IMR-90 (cell line): Measurements from ENCODE around the gene PRRT2. TPM values are rescaled to one million over a fixed set of nuclear protein-coding genes. Genes with fewer than 3 reads are reported as not detected.

Experiments
- ATAC-seq: fragments of 200-7000 bp; cut with Tn5 transposase; 2 replicates; pipeline ENCODE4 v1.9.1; 2020; ENCODE audit warnings: low read depth, mild to moderate bottlenecking, moderate library complexity
- BruUV-seq: library from RNA; stranded (reverse); fragments of 400-500 nt; replicated peaks from 2 replicates; lab custom pipeline; 2021; lab: Mats Ljungman, UMichigan
- CTCF ChIA-PET: fragments of 300-600 bp; formaldehyde crosslinking; extraction: SDS; loops from one replicate; lab custom pipeline; 2021; ENCODE audit warnings: antibody characterized with exemption; lab: Yijun Ruan, JAX
- POLR2A ChIA-PET: fragments of 300-600 bp; sonication (Branson Sonifier 250); formaldehyde crosslinking; loops from one replicate; lab custom pipeline; 2022; ENCODE audit warnings: antibody characterized with exemption; ENCODE audit not compliant: unreplicated experiment; lab: Charles Lee
- DNase-seq: peaks from one replicate; pipeline ENCODE4 v3.0.0; 2013
- H2AFZ ChIP-seq: replicated peaks from 2 replicates; pipeline ENCODE3; 2013; ENCODE audit warnings: low read length, mild to moderate bottlenecking; ENCODE audit not compliant: poor library complexity
- H2AK5ac ChIP-seq: 2 replicates; pipeline ENCODE4 v1.6.1; 2013; ENCODE audit warnings: low read depth, low read length, inconsistent platforms
- H2AK9ac ChIP-seq: replicated peaks from 2 replicates; pipeline ENCODE3; 2013; ENCODE audit warnings: mild to moderate bottlenecking, low read depth, low read length, moderate library complexity; ENCODE audit not compliant: poor library complexity
- H2BK120ac ChIP-seq: 2 replicates; pipeline ENCODE4 v1.6.1; 2013; ENCODE audit warnings: low read depth, low read length, inconsistent platforms
- H2BK15ac ChIP-seq: 3 replicates; pipeline ENCODE4 v1.6.1; 2013; ENCODE audit warnings: low read depth, low read length, inconsistent platforms
- H2BK20ac ChIP-seq: 2 replicates; pipeline ENCODE4 v1.6.1; 2013; ENCODE audit warnings: low read depth, mild to moderate bottlenecking, inconsistent platforms, low read length, moderate library complexity
- H2BK5ac ChIP-seq: 2 replicates; pipeline ENCODE4 v1.6.1; 2013; ENCODE audit warnings: mild to moderate bottlenecking, low read depth, low read length, inconsistent platforms; ENCODE audit not compliant: poor library complexity, severe bottlenecking
- H3K14ac ChIP-seq: replicated peaks from 2 replicates; pipeline ENCODE4 v1.6.1; 2013; ENCODE audit warnings: low read depth, low read length, inconsistent platforms
- H3K18ac ChIP-seq: 2 replicates; pipeline ENCODE4 v1.6.1; 2013; ENCODE audit warnings: low read depth, low read length, control low read depth
- H3K23ac ChIP-seq: 2 replicates; pipeline ENCODE4 v1.6.1; 2013; ENCODE audit warnings: low read depth, low read length, inconsistent platforms
- H3K27ac ChIP-seq: 2 replicates; pipeline ENCODE4 v1.5.1; 2013; ENCODE audit warnings: mild to moderate bottlenecking, control low read depth, low read length; ENCODE audit not compliant: insufficient read depth
- H3K27me3 ChIP-seq: 2 replicates; pipeline ENCODE4 v1.6.1; 2013; ENCODE audit warnings: low read length; ENCODE audit not compliant: control insufficient read depth, insufficient read depth
- H3K36me3 ChIP-seq: 2 replicates; pipeline ENCODE4 v1.6.1; 2013; ENCODE audit warnings: low read length, mixed read lengths; ENCODE audit not compliant: control insufficient read depth, insufficient read depth
- H3K4ac ChIP-seq: 2 replicates; pipeline ENCODE4 v1.6.1; 2013; ENCODE audit warnings: low read depth, low read length, inconsistent platforms
- H3K4me1 ChIP-seq: 2 replicates; pipeline ENCODE4 v1.6.1; 2013; ENCODE audit warnings: low read length, mixed read lengths; ENCODE audit not compliant: control insufficient read depth, insufficient read depth
- H3K4me2 ChIP-seq: 2 replicates; pipeline ENCODE4 v1.6.1; 2013; ENCODE audit warnings: low read depth, mild to moderate bottlenecking, control low read depth, low read length, moderate library complexity
- H3K4me3 ChIP-seq: 2 replicates; pipeline ENCODE4 v1.5.1; 2013; ENCODE audit warnings: low read depth, mild to moderate bottlenecking, control low read depth, low read length, moderate library complexity; ENCODE audit not compliant: insufficient read depth
- H3K56ac ChIP-seq: 2 replicates; pipeline ENCODE4 v1.6.1; 2013; ENCODE audit warnings: low read length, inconsistent platforms; ENCODE audit not compliant: insufficient read depth; ENCODE audit errors: extremely low read depth
- H3K79me1 ChIP-seq, 2 experiments: 2 replicates each; pipeline ENCODE4 v1.6.1; 2013; ENCODE audit warnings: low read length in 2 of 2, inconsistent platforms in 1 of 2, low read depth in 1 of 2
- H3K9ac ChIP-seq: 2 replicates; pipeline ENCODE4 v1.6.1; 2013; ENCODE audit warnings: low read depth, low read length, control low read depth
- H3K9me1 ChIP-seq: 2 replicates; pipeline ENCODE4 v1.6.1; 2013; ENCODE audit warnings: low read length, inconsistent platforms; ENCODE audit not compliant: insufficient read depth
- H3K9me3 ChIP-seq: 2 replicates; pipeline ENCODE4 v1.6.1; 2013; ENCODE audit warnings: low read length; ENCODE audit not compliant: control insufficient read depth, insufficient read depth
- H4K20me1 ChIP-seq: 2 replicates; pipeline ENCODE4 v1.6.1; 2013; ENCODE audit warnings: low read length, inconsistent platforms; ENCODE audit not compliant: insufficient read depth
- H4K5ac ChIP-seq: 2 replicates; pipeline ENCODE4 v1.6.1; 2013; ENCODE audit warnings: mild to moderate bottlenecking, low read depth, low read length, control low read depth
- H4K8ac ChIP-seq, 2 experiments: 2 replicates each; pipeline ENCODE4 v1.6.1; 2013; ENCODE audit warnings: low read depth in 2 of 2, low read length in 2 of 2, control low read depth in 1 of 2, inconsistent platforms in 1 of 2
- H4K91ac ChIP-seq: 2 replicates; pipeline ENCODE4 v1.6.1; 2013; ENCODE audit warnings: low read depth, low read length, inconsistent platforms; ENCODE audit not compliant: insufficient read depth
- BHLHE40 ChIP-seq: fragments of 150-350 bp; IDR thresholded peaks from 2 replicates; pipeline ENCODE4 v1.6.1; 2016; ENCODE audit warnings: mild to moderate bottlenecking, low read depth, low read length
- CEBPB ChIP-seq: IDR thresholded peaks from 2 replicates; pipeline ENCODE4 v1.6.1; 2012; ENCODE audit warnings: low read depth, low read length, improper control_type of control experiment
- CHD1 ChIP-seq: IDR thresholded peaks from 2 replicates; pipeline ENCODE4 v1.6.1; 2012; ENCODE audit warnings: low read depth, low read length, improper control_type of control experiment
- CTCF ChIP-seq: conservative IDR thresholded peaks from 2 replicates; pipeline ENCODE4 v1.5.1; 2012; ENCODE audit warnings: mild to moderate bottlenecking, low read depth, low read length, improper control_type of control experiment
- ELK1 ChIP-seq: fragments of 150-350 bp; IDR thresholded peaks from 2 replicates; pipeline ENCODE4 v1.6.1; 2016; ENCODE audit warnings: low read depth, mild to moderate bottlenecking, low read length, moderate library complexity, borderline replicate concordance
- MAFK ChIP-seq: IDR thresholded peaks from 2 replicates; pipeline ENCODE4 v1.6.1; 2012; ENCODE audit warnings: low read depth, low read length, improper control_type of control experiment
- MAZ ChIP-seq: IDR thresholded peaks from 2 replicates; pipeline ENCODE4 v1.6.1; 2012; ENCODE audit warnings: low read depth, mild to moderate bottlenecking, low read length, improper control_type of control experiment, moderate library complexity, borderline replicate concordance
- MXI1 ChIP-seq: IDR thresholded peaks from 2 replicates; pipeline ENCODE4 v1.6.1; 2012; ENCODE audit warnings: low read depth, mild to moderate bottlenecking, low read length, moderate library complexity, borderline replicate concordance
- NFE2L2 ChIP-seq: fragments of 150-350 bp; IDR thresholded peaks from 2 replicates; pipeline ENCODE4 v1.6.1; 2016; ENCODE audit warnings: low read depth, mild to moderate bottlenecking, low read length
- POLR2A ChIP-seq: IDR thresholded peaks from 2 replicates; pipeline ENCODE4 v1.6.1; 2012; ENCODE audit warnings: mild to moderate bottlenecking, low read depth, low read length
- RFX5 ChIP-seq: IDR thresholded peaks from 2 replicates; pipeline ENCODE4 v1.8.0; 2012; ENCODE audit warnings: low read depth, mild to moderate bottlenecking, low read length, moderate library complexity
- SMC3 ChIP-seq: fragments of 150-350 bp; IDR thresholded peaks from 2 replicates; pipeline ENCODE4 v1.6.1; 2016; ENCODE audit warnings: low read depth, mild to moderate bottlenecking, antibody characterized with exemption, low read length, moderate library complexity
- WGBS, 2 experiments: methylation state at CpG; one replicate each; pipeline versions ENCODE4 v1.1.5 to v1.1.7; 2013; ENCODE audit warnings: missing lambda C conversion rate in 2 of 2; ENCODE audit not compliant: insufficient read length in 1 of 2; ENCODE audit errors: extremely low coverage in 2 of 2; 5-methylcytosine and 5-hydroxymethylcytosine counted together
- dilution Hi-C: fragments of 300-500 bp; cut with HindIII; formaldehyde crosslinking; loops from one replicate; pipeline ENCODE4 v1.14.3; 2018; ENCODE audit warnings: low sequenced_read_pairs; ENCODE audit not compliant: unreplicated experiment
- in situ Hi-C: fragments of 300-500 bp; cut with MboI; formaldehyde crosslinking; loops from 3 replicates; pipeline ENCODE4 v1.14.3; 2019; ENCODE audit warnings: low sequenced_read_pairs, inconsistent platforms, mixed read lengths
- intact Hi-C: fragments of 100-400 bp; cut with micrococcal nuclease; formaldehyde crosslinking; loops from 2 replicates; pipeline ENCODE4 v1.10.0; 2022
- polyA plus RNA-seq, 3 experiments: library from polyadenylated mRNA; depleted of rRNA; stranded (reverse); fragments of >200 nt; gene quantifications; 2 replicates each; pipeline ENCODE4 v1.2.3, GENCODE V29; 2012; ENCODE audit warnings: low replicate concordance in 1 of 3
- total RNA-seq: library from RNA; depleted of rRNA; stranded (reverse); fragments of >200 nt; gene quantifications from 2 replicates; pipeline ENCODE4 v1.2.3, GENCODE V29; 2012
- TF ChIP-seq, protein P1 (sequence below): fragments of 150-350 bp; IDR thresholded peaks from 2 replicates; pipeline ENCODE4 v1.6.1; 2017; ENCODE audit warnings: mild to moderate bottlenecking, antibody characterized with exemption, low read length, low read depth

The PRRT2 gene
- total and polyA plus RNA-seq, 2 of the 4 experiments (the other 2 are of a cell fraction): 0.90 to 10.5 TPM

DNA sequence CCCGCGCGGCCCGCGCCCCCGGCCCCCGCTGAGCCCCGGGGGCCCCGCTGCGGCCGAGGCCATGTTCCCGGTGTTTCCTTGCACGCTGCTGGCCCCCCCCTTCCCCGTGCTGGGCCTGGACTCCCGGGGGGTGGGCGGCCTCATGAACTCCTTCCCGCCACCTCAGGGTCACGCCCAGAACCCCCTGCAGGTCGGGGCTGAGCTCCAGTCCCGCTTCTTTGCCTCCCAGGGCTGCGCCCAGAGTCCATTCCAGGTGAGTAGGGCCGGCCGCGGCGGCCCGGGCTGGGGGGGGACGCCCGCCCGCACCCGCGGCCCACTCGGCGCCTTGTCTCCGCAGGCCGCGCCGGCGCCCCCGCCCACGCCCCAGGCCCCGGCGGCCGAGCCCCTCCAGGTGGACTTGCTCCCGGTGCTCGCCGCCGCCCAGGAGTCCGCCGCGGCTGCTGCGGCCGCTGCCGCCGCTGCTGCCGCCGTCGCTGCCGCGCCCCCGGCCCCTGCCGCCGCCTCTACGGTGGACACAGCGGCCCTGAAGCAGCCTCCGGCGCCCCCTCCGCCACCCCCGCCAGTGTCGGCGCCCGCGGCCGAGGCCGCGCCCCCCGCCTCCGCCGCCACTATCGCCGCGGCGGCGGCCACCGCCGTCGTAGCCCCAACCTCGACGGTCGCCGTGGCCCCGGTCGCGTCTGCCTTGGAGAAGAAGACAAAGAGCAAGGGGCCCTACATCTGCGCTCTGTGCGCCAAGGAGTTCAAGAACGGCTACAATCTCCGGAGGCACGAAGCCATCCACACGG is 5.2 kb upstream of the PRRT2 start:
- no peak overlapping the region for H2BK15ac ChIP-seq
- H4K5ac ChIP-seq: peak overlapping the region; percentile 45; the same call in 1 of the 2 replicates
- dilution Hi-C loops: no loop called here
- peak overlapping the region; percentile 73; the same call in 1 of the 2 replicates for H3K56ac ChIP-seq
- H3K9ac ChIP-seq: peak overlapping the region; percentile 86
- no peaks in the 10 kb centered on the region for H3K27me3 ChIP-seq
- H3K4me1 ChIP-seq: peaks cover 20% of the 10 kb centered on the region
- H3K36me3 ChIP-seq: peaks cover 17% of the 10 kb centered on the region
- H2AK9ac ChIP-seq: peak overlapping the region; percentile 95
- H4K8ac ChIP-seq: peak overlapping the region; percentile 2 to 82; a peak in 2 of 4 replicates
- in situ Hi-C loops: no loop called here
- H2AK5ac ChIP-seq: peak overlapping the region; percentile 89
- DNase-seq (no peak), ATAC-seq (no peak)
- peak overlapping the region; percentile 88 for H2BK5ac ChIP-seq
- POLR2A ChIA-PET: interaction anchor here (1.1 kb wide), 1 partner anchor 9 kb away, joined by 5 read pairs; no protein-coding TSS in a partner anchor
- intact Hi-C loops: loop anchor here (1.0 kb wide), 1 partner anchor 41 kb away; no protein-coding TSS in a partner anchor
- peaks cover 4 to 35% of the 10 kb centered on the region in 2 experiments; a peak in 3 of 4 replicates for H3K79me1 ChIP-seq
- H3K4ac ChIP-seq: peak overlapping the region; percentile 91
- H3K23ac ChIP-seq: peak overlapping the region; percentile 96; the same call in 1 of the 2 replicates
- H3K27ac ChIP-seq: peak overlapping the region; percentile 95
- H2BK20ac ChIP-seq: no peak overlapping the region
- H3K14ac ChIP-seq: peak overlapping the region; percentile 59; the same call in 1 of the 2 replicates
- no TSS peak for BruUV-seq
- 0% methylated on average over 66 of the region's 99 CpGs; no CpG with 5 or more reads in 1 of the 2 experiments for WGBS, 2 experiments
- peak overlapping the region; percentile 48 for H2BK120ac ChIP-seq
- peak overlapping the region; percentile 71 for H3K4me2 ChIP-seq
- CTCF ChIA-PET: interaction anchor here (1.1 to 2.4 kb wide), 2 partner anchors 9 to 42 kb away, joined by 4 to 10 read pairs; partner anchors contain the start of gene PAGR1
- peak overlapping the region; percentile 79 for H2AFZ ChIP-seq
- H3K4me3 ChIP-seq: peak overlapping the region; percentile 62
- H4K20me1 ChIP-seq: peaks cover 30% of the 10 kb centered on the region
- H3K9me1 ChIP-seq: 0 out of 2 replicates have a peak, but pooled peaks cover 3% of the 10 kb centered on the region
- H4K91ac ChIP-seq: peak overlapping the region; percentile 86
- peak overlapping the region; percentile 27; the same call in 1 of the 2 replicates for H3K18ac ChIP-seq
- no peaks in the 10 kb centered on the region for H3K9me3 ChIP-seq
- TF ChIP-seq CTCF (no peak), NFE2L2 (no peak), POLR2A (no peak), MXI1 (no peak), CHD1 (no peak), CEBPB (no peak), MAZ (no peak; the same call in 1 of the 2 replicates), SMC3 (no peak), BHLHE40 (no peak), MAFK (no peak), ELK1 (no peak), RFX5 (no peak)
- TF ChIP-seq, protein P1, sequence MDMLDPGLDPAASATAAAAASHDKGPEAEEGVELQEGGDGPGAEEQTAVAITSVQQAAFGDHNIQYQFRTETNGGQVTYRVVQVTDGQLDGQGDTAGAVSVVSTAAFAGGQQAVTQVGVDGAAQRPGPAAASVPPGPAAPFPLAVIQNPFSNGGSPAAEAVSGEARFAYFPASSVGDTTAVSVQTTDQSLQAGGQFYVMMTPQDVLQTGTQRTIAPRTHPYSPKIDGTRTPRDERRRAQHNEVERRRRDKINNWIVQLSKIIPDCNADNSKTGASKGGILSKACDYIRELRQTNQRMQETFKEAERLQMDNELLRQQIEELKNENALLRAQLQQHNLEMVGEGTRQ: no peak
